Activated CD4-positive, alpha-beta T cell treated with anti-CD3 and anti-CD28 coated beads for 1 hour (primary cell): ENCODE results near the gene RPP25L.

ENCODE experiments used
- DNase-seq: peaks from one replicate; pipeline ENCODE4 v3.0.0-alpha.2; 2020

The RPP25L gene

DNA sequence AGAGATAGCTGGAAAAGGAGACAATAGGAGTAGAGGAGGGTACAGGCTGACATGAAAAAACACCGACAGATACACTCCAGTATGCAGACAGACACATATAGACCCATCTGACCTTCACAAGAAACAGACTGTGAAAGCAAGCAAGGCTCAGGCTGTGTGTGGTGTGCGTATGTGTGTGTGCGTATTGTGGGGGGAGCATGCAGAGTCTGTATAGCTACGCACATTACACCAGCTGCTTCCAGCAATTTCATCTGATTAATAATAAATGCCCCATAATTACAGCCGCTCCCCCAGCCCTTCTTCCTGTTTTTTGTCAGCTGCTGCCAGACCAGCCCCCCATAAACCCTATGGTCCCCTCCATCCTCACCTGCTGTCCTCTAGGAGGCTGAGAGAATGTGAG lies 29.1 kb downstream of the RPP25L start:
- no peak for DNase-seq

DNA sequence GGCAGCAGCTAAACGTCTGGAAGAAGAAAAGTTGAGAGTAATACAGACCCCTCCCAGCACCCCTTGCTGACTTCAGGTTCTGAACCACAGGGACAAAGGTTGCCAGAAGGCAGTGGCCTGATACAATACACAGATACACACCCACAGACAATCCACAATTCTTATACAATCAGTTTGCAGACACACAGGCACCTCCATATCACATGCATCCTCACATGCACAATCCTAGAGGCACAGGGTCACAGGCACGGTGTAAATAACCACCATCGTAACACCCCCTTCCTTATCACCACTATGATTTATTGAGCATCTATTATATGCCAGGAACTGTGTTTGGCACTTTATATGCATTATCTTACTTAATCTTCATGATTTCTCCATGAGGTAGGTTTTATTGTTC lies 30.6 kb downstream of the RPP25L start:
- no peak for DNase-seq

DNA sequence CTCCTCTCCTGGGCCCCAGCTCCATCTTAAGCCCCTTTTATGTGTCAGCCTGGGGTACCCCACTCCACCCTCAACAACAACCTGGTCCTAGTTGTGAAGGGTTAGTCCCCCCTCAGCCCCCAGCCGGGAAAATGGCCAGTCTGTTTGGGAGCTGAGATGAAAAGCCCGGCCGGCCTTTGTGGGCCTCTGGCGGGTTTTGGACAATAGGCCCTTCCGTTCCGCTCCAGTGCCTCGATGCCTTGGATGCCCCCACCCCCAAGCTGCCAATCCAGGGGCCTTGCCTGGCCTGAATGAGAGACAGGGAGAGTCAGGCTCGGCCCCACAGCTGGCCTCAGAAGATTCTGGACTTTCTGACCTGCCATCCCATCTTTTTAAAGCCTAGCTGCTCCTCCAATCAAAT lies 31.5 kb downstream of the RPP25L start:
- DNase-seq = no peak

DNA sequence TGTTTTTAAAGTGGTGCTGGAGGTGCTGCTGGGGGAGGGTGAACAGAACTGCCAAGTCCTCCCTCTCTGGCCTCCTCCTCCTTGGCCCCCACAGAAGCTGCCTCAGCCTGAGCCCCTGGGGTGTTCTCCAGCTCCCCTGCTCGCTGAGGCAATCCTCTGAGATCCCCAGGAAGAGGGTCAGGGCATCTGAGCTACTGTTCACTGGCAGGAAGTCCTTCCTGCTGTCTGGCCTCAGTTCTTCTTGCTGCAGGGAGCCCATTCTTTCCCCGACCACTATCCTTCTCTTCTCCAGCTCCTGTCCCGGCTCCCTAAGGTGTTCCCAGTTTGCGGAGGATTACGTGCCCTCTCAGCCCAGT lies 32.1 kb downstream of the RPP25L start:
- DNase-seq = no peak

DNA sequence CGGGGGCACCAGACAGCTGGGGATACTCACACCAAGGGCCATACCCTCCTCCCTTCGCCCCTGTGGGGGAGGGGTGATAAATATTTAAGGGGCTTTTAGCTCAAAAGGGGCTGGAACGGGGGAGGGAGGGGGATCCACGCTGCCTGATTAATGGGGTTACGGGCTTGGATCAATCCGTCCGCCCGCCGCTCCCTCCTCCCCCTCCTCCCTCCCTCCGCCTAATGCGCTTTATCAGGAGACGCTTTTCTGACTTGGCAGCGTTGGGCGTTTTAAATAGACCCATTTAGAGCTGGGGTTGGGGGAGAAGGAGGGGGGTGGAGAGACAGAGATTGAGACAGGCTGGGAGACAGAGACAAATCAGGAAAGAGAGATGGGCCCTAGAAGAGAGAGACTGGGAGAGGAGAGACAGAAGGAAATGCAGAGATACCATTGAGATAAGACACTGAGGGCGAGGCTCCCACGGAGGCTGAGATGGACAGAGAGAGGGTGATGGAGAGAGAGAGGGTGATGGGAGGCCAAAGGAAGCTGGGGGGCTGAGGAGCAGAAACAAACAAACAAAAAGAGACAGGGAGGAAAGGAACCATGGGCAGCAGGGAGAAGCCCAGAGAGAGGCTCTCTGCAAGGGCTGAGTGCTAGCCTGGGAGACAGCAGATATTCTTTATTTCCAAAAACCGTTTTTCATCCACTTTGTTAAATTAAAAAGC lies 32.6 kb downstream of the RPP25L start:
- no peak for DNase-seq

DNA sequence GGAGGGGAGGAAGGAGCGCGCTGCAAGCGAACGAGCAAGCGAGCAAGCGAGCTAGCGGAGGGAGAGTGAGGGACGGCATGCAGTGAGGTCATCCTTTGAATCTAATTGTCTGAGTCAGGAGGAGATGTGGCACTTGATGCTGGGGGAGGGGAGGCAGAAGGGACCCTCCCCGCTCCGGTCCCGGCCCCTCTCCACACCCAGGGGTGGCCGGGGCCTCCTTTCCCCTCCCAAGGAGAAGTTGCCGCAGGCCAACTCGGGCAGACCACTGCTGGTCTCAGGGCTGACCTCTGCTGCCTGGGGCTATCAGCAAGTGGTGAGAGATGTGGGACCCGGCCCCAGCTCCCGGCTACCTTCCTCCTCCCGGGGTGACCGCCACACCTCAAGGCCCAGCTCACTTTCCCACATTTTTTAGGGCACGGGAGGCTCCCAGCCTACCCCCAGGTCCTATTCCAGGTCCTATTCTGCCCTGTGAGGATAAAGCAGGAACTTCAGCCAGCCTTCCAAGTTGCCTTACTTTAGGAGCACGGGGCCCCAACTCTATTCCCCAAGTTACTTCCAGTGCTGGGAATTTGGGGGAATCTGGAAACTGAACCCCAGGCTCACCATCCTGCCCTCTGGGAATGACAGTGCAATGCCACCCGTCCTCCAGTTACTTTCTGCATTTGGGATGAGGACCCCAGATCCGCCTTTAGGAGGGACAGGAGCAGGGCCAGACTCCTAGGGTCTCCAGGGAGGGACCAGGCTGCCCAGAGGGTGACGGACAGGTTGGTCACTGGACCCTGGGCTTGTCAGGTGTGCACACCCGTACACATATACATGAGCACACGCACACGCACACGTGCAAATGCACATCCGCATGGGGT lies 33.4 kb downstream of the RPP25L start:
- no peak for DNase-seq

DNA sequence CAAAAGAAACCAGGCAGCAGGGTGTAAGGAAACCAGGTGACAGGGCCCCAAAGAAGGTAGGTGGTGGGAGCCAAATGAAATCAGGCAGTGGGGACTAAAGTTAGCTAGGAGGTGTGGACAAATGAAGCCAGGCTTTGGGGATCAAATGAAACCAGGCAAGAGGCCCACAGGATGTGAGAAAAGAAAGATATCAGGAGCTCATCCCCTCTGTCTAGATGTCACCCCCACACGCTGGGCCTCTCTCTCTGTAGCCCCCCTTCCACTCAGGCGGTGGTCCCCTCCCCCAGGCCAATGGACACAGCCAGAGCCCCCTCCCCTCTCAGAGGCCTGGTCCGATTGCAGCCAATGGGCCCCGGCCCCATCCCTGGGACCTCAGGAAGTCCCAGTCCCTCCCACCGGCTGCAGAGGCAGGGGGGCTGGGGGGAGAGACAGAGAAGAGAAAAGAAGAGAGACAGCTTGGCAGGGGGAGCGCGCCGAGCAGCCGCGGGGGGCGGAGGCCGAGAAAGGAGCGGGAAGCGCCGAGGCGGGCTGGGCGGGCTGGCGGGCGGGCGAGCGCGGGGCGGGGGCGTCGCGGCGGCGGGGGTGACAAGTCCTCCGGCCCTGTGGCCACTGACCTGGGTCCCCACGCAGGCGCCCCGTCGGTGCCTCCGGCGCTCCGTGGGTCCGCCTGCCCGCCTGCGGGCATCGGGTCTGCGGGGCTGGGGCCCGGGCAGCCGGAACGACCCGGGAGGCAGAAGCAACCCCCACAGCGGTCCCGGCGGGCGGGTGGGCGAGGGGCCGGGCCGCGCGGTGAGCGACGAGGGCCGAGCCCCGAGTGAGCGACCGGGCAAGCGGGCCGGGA lies 34.3 kb downstream of the RPP25L start:
- no peak for DNase-seq

DNA sequence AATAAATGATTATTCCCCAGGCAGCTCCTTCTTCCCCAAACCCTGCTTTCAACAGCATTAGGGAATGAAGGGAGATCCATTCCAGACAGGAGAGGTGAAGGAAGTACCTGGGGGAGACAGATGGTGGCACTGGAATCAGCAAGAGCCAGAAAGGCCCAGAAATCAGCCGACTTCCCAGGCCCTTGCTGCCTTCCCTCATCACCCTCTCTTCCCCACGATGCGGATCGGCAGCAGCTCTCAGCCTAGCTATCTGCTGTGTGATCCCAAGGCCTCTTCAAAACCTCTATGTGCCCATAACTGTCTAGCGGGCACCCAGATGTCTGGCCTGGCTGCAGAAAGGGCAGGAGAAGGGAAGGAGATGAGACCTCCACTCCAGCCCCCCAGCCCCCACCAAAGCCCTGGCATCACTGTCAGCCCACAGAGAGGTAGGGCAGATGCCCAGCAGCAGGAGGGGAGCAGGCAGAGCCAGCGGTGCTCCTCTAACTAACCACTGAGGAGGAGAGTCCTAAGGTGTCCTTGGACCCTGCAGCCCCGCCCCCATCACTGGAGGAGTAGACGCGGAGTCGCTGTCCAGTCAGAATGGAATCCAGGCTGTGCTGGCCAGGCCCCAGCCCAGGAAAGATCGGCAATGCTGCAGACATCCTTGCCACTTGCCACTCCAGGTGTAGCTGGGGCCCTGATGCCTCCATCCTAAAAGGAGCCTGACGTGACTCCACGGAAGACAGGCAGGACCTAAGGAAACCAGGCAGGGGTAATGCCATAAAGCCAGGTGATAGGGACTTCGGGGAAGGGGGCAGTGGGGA lies 35.1 kb downstream of the RPP25L start:
- no peak for DNase-seq

DNA sequence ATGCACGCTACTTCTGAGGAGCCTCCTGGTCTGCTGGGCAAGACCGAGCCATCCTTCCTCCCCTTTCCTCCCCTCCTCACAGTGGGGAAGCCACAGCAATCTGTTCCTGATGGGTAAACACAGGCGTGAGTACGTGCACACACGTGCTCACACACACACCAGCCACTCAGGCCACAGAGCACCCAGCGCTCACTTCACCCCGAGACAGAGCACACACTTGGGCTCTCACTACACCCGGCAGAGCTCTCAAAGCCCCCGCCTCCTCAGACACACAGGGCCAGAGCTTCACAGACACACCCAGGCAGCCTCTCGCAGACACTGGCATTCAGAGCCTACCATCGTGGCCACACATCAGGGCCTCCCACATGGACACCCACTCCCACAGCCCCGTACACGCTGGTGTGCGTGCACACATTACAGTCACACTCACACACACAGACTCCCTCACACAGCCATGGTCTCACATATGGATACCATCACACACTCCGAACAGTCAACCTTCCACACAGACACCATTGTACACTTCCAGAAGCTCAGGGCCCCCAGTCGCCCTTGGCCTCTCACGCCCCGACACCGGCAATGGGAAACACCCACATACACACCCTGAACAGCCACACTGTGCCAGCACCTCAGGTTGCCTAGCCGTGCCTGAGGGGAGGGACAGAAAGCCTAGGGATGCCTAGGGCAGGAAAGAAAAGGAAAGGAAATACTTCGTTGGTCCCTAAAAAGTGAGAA lies 35.9 kb downstream of the RPP25L start:
- no peak for DNase-seq

DNA sequence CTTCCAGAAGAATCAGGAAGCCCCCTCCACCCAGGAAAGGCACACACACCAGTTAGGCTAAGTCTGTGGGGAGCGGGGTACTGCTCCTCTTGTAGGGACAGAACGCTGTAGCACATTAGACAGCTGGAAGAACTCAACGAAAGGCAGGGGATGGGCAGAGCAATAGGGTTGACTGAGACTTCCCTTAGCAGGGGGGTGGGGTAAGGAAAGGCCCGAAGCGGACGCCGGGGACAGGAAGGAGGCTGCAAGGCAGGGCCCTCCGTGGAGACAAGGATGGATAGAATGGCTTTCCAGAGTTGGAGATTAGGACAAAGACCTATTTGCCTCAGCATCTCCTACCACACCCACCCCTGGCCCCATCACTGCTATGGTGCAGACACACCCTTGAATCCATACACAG lies 36.7 kb downstream of the RPP25L start:
- DNase-seq = no peak

DNA sequence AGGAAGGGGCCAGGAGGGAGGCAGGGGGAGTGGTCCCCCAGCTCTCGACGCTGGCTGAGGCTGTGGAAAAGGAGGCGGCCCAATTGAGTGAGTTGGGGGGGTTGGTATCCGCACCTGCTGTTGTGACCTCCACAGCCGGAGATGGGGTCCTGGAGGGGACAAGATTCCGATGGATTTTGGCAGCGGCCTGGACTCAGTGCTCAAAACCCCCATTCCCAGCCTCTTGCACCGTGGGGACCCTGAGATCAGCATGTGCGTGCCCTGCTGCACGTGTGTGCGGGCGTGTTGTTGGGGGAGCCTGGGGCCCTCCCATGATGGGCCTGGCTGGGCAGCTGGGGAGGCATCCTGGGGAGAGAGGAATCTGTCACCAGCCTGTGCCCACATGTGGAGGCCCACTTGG lies 37.3 kb downstream of the RPP25L start:
- DNase-seq = no peak

DNA sequence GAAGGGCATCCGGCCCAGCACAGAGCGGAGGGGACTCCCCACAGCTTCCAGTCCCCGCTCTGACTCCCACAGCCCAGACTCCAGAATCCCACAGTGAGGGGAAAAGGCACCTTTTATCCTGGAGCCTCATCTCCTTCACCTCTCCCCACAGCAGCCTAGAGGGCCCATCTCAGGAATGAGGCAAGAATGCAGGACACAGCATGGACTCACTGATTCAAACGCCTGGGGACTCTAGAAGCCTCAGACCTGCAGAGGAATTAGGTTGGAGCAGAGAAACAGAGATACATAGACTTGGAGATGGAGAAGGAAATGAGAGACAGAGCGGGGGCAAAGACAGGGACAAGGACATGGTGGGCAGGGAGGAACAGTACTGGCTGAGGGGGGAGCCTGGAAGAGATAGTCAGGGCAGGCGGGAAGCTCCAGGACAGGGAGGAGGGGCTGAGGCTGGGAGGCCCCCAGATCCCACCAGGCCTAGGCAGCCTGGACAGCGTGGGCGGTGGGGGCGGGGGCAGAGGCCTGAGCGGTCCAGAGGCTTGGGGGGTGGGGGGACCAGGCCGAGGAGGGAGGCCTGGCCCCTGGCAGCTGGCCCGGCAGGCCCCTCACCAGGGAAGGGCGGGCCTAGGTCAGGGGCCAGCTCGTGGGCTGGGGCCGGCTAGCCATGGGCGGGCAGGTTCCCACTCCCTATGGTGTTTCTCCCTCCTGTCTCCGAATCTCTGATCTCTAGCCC lies 38.1 kb downstream of the RPP25L start:
- DNase-seq = no peak

DNA sequence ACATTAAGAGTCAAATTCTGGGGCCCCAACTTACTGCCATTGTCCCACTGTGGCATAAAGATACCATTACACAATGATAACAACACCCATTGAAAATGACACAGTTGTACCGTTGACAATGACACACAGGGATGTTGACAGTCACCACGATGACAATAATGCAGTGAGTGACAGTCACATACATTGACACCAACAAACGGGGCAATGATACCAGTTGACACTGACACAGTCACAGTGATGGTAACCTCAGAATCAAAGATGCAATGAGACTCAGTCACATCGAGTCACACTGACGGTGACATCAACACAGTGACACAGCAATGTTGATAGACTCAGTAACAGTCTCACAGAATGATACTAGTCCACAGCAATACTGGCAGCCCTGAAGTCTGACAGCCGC lies 39.3 kb downstream of the RPP25L start:
- DNase-seq = no peak

DNA sequence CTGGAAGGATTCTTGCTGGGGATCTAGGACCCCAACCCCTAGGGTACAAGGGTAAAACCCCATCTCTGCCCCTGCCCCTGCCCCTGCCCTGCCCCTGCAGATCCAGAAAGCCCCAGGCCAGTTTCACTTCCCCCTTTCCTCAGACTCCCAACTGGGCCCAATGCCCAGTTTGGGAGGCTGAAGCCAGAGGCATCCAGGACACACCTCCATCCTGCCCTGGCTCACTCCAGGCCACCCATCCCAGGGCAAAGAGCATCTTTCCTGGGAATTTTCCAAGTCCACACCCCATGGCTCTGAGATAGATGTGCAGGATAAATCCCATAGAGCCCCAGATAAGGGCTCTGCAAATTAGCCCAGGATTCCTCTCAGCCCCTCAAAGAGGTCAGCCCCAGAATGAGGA lies 39.8 kb downstream of the RPP25L start:
- no peak for DNase-seq

DNA sequence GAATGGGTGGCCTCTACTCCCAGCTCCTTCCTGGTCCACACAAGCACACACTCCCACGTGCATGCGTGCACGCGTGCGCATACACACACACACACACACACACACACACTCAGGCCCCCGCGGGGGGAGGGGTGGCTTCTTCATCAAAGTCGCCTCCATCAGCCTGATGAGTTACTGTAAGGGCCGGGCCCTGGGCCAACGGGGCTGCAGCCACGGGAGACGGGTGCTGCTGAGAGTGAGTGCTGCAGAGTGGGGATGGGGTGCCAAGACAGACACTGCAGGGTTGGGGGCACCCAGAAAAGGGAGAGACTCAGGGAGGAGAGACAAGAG lies 40.5 kb downstream of the RPP25L start:
- DNase-seq = no peak

DNA sequence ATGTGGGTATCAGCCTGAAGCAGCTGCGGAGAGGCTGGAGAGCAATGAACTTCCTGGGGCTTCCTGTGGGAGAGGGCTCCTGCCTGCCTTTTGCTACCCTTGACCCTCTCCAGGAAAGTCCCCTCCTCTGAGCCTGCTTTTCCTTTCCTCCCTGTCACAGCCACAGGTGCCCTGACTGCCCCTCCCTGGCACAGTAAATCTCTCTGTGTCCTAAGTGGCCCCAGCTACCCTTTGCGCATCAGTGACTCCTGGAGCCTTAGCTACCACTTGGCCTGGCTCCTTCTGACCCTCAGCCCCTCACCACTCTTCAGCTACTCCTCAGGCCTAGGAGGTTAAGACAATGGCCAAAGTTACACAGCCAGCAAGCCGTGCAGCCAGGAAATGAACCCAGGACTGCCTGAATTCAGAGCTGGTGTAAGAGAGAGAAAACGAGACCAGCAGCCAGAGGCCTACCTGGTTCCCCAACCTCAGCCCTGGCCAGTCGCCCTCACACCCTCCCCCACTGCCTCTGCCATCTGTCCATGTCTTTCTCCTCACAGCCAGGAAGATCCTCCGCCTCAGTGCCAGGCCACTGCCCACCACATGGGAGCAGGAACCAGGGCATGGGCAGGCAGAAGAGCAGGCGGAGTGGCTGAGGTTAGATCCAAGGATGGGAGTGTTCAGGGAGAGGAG lies 41.0 kb downstream of the RPP25L start:
- DNase-seq = no peak

DNA sequence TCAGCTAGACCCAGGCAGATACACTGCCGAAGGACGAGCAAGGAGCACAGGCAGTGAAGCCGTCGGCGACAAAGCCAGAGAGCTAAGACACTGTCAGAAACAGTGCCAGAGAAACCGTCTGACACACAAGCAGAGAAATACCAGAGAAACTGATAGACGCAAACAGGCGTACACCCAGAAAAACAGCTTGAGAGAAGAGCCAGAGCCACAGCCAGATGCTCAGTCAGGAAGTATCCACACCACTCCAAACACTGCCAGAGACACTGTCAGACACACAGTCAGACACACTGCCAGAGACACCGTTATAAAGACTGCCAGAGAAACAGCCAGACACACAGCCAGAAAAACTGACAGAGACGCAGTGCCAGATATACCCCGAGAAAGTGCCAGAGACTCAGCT lies 41.5 kb downstream of the RPP25L start:
- DNase-seq = no peak

DNA sequence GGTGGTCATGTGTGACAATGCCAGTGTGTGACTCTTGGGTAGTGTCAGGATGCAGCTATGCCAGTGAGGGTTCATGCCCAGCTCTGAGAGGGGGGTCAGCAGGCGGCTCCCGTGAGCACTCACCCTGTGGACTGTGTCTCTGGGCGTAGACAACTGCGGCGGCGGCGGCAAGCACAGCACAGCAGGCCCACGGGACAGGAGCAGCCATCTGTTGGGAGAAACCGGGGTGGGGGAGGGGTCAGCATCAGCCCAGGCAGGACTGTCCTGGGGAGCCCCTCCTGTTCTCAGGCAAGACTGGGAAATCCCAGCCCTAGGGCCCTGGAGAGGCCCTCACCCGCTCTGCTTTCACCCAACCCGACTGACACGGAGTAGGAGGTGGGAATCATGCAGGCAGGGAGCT lies 43.1 kb downstream of the RPP25L start:
- DNase-seq = no peak

DNA sequence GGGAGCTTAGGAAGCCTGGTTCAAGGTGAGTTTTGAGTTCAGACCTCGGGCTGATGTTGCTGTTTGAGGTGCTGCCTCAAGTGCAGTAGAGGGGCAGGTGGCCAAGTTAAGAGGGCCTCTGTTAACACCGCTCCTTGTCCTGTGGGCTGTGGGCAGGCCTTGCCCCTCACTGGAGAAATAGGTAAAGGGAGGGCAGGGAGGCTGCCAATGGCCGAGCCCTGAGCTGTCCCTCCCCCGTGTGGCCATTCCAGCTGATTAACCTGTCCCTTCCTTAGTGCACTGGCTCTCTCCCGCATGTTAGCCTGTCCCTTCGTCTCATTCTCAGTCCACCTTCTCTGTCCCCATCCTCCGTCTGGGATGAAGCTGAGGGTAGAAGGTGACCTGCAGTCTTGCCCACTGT lies 43.8 kb downstream of the RPP25L start:
- no peak for DNase-seq

DNA sequence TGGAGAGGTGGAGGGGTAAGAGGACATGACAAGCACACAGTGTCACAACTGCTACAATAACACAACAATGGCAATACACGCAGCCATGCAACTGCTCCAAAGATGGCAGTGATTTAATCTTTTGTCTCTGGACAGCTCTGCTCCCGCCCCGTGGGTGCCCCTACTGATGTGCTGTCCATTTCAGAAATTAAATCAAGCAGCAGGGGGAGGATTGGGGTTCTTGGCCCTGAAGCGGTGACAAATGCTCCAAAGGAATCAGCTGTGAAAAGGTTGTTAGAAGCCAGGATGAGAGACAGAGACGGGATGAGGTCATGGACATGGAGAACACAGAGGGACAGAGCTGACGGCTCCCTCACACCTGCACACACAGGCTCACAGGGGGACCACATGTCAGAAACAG lies 44.9 kb downstream of the RPP25L start:
- DNase-seq = no peak

DNA sequence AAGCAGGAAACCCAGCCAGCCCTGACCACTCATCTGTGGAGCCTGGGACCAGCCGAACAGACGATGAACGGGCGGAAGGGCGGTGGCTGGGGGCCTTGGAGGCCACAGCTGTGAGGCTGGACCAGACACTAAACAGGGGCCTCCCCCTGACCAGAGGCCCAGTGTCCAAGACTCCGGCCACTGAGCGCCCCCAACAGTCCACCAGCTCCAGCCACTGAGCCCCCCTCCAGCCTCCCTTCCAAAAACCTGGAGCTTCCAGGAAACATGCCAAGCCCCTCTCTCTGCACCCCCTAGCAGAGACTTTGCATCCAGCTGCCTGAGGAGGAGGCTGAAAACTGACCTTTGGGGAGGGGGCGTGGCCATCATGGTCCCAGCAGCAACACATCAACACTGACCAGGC lies 45.6 kb downstream of the RPP25L start:
- no peak for DNase-seq
